B cell (primary cell): ENCODE data around the gene ANKRD49. TPM values are rescaled to one million over a fixed set of nuclear protein-coding genes. Genes with fewer than 3 reads are reported as not detected.

Experiments
- ATAC-seq: fragments of 200-7000 bp; cut with Tn5 transposase; one replicate; pipeline ENCODE4 v1.10.0; 2021; ENCODE audit warnings: low read depth, mild to moderate bottlenecking, moderate number of reproducible peaks, moderate library complexity
- CTCF ChIA-PET: fragments of 350-600 bp; sonication (Branson Sonifier 250); formaldehyde crosslinking; loops from one replicate; lab custom pipeline; 2021; ENCODE audit warnings: antibody characterized with exemption, inconsistent platforms; lab: Charles Lee
- POLR2A ChIA-PET: fragments of 350-600 bp; sonication (Branson Sonifier 250); formaldehyde crosslinking; loops from one replicate; lab custom pipeline; 2021; ENCODE audit warnings: antibody characterized with exemption; lab: Charles Lee
- DNase-seq: peaks from one replicate; pipeline ENCODE4 v3.0.0; 2013
- H2AFZ ChIP-seq: 2 replicates; pipeline ENCODE4 v1.6.1; 2012; ENCODE audit warnings: mild to moderate bottlenecking, low read depth, low read length; ENCODE audit not compliant: insufficient read depth, poor library complexity, severe bottlenecking
- H3K27ac ChIP-seq, 2 donors: 1 replicate in 1 of 2; 2 replicates in 1 of 2; pipeline ENCODE4 v1.5.1; 2012 to 2013; ENCODE audit warnings: low read length in 2 of 2, mild to moderate bottlenecking in 2 of 2, moderate library complexity in 1 of 2
- H3K27me3 ChIP-seq, 4 experiments: fragments of 200-600 bp in 1 of 4; sonication (generic) in 1 of 4; replicated peaks in 1 of 4; 1 replicate in 2 of 4; 2 replicates in 2 of 4; pipeline versions ENCODE4 v1.6.1 to v1.7.0; 2013 to 2016; ENCODE audit warnings: low read length in 3 of 4, mild to moderate bottlenecking in 2 of 4, mixed read lengths in 1 of 4, moderate library complexity in 1 of 4; ENCODE audit not compliant: insufficient read depth in 4 of 4, control insufficient read depth in 3 of 4; ENCODE audit errors: control extremely low read depth in 1 of 4
- H3K36me3 ChIP-seq, 2 experiments: replicated peaks in 1 of 2; 1 replicate in 1 of 2; 2 replicates in 1 of 2; pipeline versions ENCODE4 v1.6.1 to v1.7.1; 2013; ENCODE audit warnings: low read length in 1 of 2; ENCODE audit not compliant: insufficient read depth in 2 of 2, control insufficient read depth in 1 of 2; ENCODE audit errors: control extremely low read depth in 1 of 2, extremely low read depth in 1 of 2
- H3K4me1 ChIP-seq, 2 donors: fragments of 200-600 bp in 1 of 2; sonication (generic) in 1 of 2; 1 replicate in 1 of 2; 2 replicates in 1 of 2; pipeline versions ENCODE4 v1.5.1 to v1.6.1; 2013 to 2017; ENCODE audit warnings: low read length in 2 of 2; ENCODE audit not compliant: control insufficient read depth in 2 of 2, insufficient read depth in 2 of 2
- H3K4me2 ChIP-seq: replicated peaks from 2 replicates; pipeline ENCODE3; 2012; ENCODE audit warnings: mild to moderate bottlenecking, low read depth, low read length; ENCODE audit not compliant: poor library complexity, severe bottlenecking
- H3K4me3 ChIP-seq, 5 experiments: fragments of 200-600 bp in 1 of 5; sonication (generic) in 1 of 5; 1 replicate in 3 of 5; 2 replicates in 2 of 5; pipeline versions ENCODE4 v1.5.1 to v1.7.0; 2011 to 2016; ENCODE audit warnings: low read length in 4 of 5, mild to moderate bottlenecking in 4 of 5, low read depth in 2 of 5, control low read depth in 1 of 5, moderate library complexity in 1 of 5; ENCODE audit not compliant: insufficient read depth in 1 of 5; ENCODE audit errors: control extremely low read depth in 1 of 5, extremely low read depth in 1 of 5
- H3K79me2 ChIP-seq: fragments of 200-600 bp; sonication (generic); one replicate; pipeline ENCODE4 v1.6.0; 2016; ENCODE audit warnings: low read length; ENCODE audit not compliant: control insufficient read depth, insufficient read depth
- H3K9ac ChIP-seq: fragments of 200-600 bp; sonication (generic); 2 replicates; pipeline ENCODE4 v1.6.1; 2017; ENCODE audit warnings: mild to moderate bottlenecking, low read length, moderate library complexity
- H3K9me3 ChIP-seq, 3 donors: one replicate each; pipeline versions ENCODE4 v1.6.1 to v1.7.1; 2013; ENCODE audit warnings: low read length in 2 of 3; ENCODE audit not compliant: control insufficient read depth in 2 of 3, insufficient read depth in 1 of 3; ENCODE audit errors: control extremely low read depth in 1 of 3
- H4K20me1 ChIP-seq: 2 replicates; pipeline ENCODE4 v1.6.0; 2012; ENCODE audit warnings: mild to moderate bottlenecking, low read length; ENCODE audit not compliant: insufficient read depth, control insufficient read depth, poor library complexity, severe bottlenecking
- H3K27ac Mint-ChIP-seq: one replicate; pipeline ENCODE4 v1.8.0; 2021; ENCODE audit warnings: mixed read lengths
- H3K27me3 Mint-ChIP-seq: one replicate; pipeline ENCODE4 v1.8.0; 2021; ENCODE audit warnings: mixed read lengths
- H3K4me1 Mint-ChIP-seq: one replicate; pipeline ENCODE4 v1.8.0; 2021; ENCODE audit warnings: mixed read lengths
- H3K4me3 Mint-ChIP-seq: one replicate; pipeline ENCODE4 v1.8.0; 2021; ENCODE audit warnings: mixed read lengths
- H3K9me3 Mint-ChIP-seq: one replicate; pipeline ENCODE4 v1.8.0; 2022; ENCODE audit warnings: mixed read lengths; ENCODE audit not compliant: insufficient read depth
- CTCF ChIP-seq: fragments of 200-600 bp; IDR thresholded peaks from one replicate; pipeline ENCODE4 v1.8.0; 2022; ENCODE audit warnings: antibody characterized with exemption, mild to moderate bottlenecking
- EZH2 ChIP-seq: IDR thresholded peaks from 2 replicates; pipeline ENCODE4 v1.6.1; 2012; ENCODE audit warnings: borderline replicate concordance, low read depth, mild to moderate bottlenecking, moderate library complexity, low read length; ENCODE audit not compliant: insufficient read depth, poor library complexity, severe bottlenecking
- WGBS: methylation state at CpG from one replicate; pipeline ENCODE4 v1.1.5; 2013; ENCODE audit warnings: missing lambda C conversion rate; ENCODE audit not compliant: insufficient coverage; 5-methylcytosine and 5-hydroxymethylcytosine counted together
- intact Hi-C: fragments of 100-400 bp; cut with micrococcal nuclease; formaldehyde crosslinking; loops from one replicate; pipeline ENCODE4 v1.10.0; 2022
- polyA plus RNA-seq: library from polyadenylated mRNA; depleted of rRNA; stranded (reverse); fragments of >200 nt; gene quantifications from 2 replicates; pipeline ENCODE4 v1.2.3, GENCODE V29; 2012
- total RNA-seq, 2 donors: library from RNA; stranded (reverse); fragments of 120-200 nt in 1 of 2; gene quantifications; 1 replicate in 1 of 2; 2 replicates in 1 of 2; pipeline versions ENCODE4 v1.2.3 to v1.2.4, GENCODE V29; 2013 to 2022

ANKRD49 gene
- total and polyA plus RNA-seq, 2 donors (not counting 1 experiment from before 2014, with no cell fraction given), result 21.3 to 51.4 TPM

- Histone ChIP-seq H3K79me2 (no peaks in the 10 kb centered on the region), H3K4me2 (no peak overlapping the region), H3K27me3 (no peaks in the 10 kb centered on the region), H3K36me3 (peaks cover 8 to 27% of the 10 kb centered on the region in 2 experiments), H3K9ac (no peak overlapping the region), H3K4me1 (peaks cover 4 to 8% of the 10 kb centered on the region in 2 donors), H2AFZ (no peak overlapping the region), H3K27ac (no peak overlapping the region), H3K9me3 (no peaks in the 10 kb centered on the region), H3K4me3 (no peak overlapping the region), H4K20me1 (no peaks in the 10 kb centered on the region)
- no peaks in the 10 kb centered on the region for H3K9me3 Mint-ChIP-seq
- ATAC-seq (no peak), DNase-seq (no peak)
- intact Hi-C loops, result no loop called here
- ChIA-PET POLR2A (no interaction called here), CTCF (no interaction called here)
- WGBS, result 34% methylated on average over 2 of the region's 2 CpGs
- H3K27me3 Mint-ChIP-seq, result no peaks in the 10 kb centered on the region
- no peak overlapping the region for H3K4me3 Mint-ChIP-seq
- H3K27ac Mint-ChIP-seq, result no peak overlapping the region
- TF ChIP-seq EZH2 (no peak), CTCF (no peak)
- H3K4me1 Mint-ChIP-seq, result peaks cover 13% of the 10 kb centered on the region
Measured at GRCh38 chr11:94477624-94478023, 16.2 kb upstream of the ANKRD49 start.

- TF ChIP-seq EZH2 (no peak), CTCF (no peak)
- Histone ChIP-seq H3K9ac (no peak overlapping the region), H3K4me3 (no peak overlapping the region), H3K79me2 (no peaks in the 10 kb centered on the region), H3K4me2 (no peak overlapping the region), H3K36me3 (peaks cover 15 to 31% of the 10 kb centered on the region in 2 experiments), H3K4me1 (no peaks in the 10 kb centered on the region), H4K20me1 (no peaks in the 10 kb centered on the region), H3K9me3 (no peaks in the 10 kb centered on the region), H3K27me3 (no peaks in the 10 kb centered on the region), H3K27ac (no peak overlapping the region), H2AFZ (no peak overlapping the region)
- H3K4me3 Mint-ChIP-seq, result no peak overlapping the region
- intact Hi-C loops, result no loop called here
- H3K27me3 Mint-ChIP-seq, result no peaks in the 10 kb centered on the region
- no peak overlapping the region for H3K27ac Mint-ChIP-seq
- POLR2A ChIA-PET, result no interaction called here
- no peaks in the 10 kb centered on the region for H3K9me3 Mint-ChIP-seq
- ATAC-seq (no peak), DNase-seq (no peak)
- H3K4me1 Mint-ChIP-seq, result no peaks in the 10 kb centered on the region
- CTCF ChIA-PET, result no interaction called here
Measured at GRCh38 chr11:94481342-94481741, 12.4 kb upstream of the ANKRD49 start.
